Cardiac fibroblast (primary cell): ENCODE measurements around the gene FABP3.

Source experiments
- DNase-seq, 2 donors: peaks; one replicate each; pipeline versions ENCODE4 v3.0.0 to v3.0.0-alpha.2; 2010; ENCODE audit warnings: low read depth in 2 of 2
- H3K4me3 ChIP-seq, 2 donors: replicated peaks in 1 of 2; 1 replicate in 1 of 2; 2 replicates in 1 of 2; pipeline ENCODE4 v1.5.1; 2011; ENCODE audit warnings: low read depth in 2 of 2, low read length in 2 of 2, mild to moderate bottlenecking in 2 of 2, moderate library complexity in 1 of 2
- CTCF ChIP-seq: IDR thresholded peaks from one replicate; pipeline ENCODE4 v1.5.1; 2011; ENCODE audit warnings: low read depth, mild to moderate bottlenecking, low read length, inconsistent platforms

FABP3 gene

GRCh38 chr1:31399976-31400375, 27.1 kb upstream of the FABP3 start:
- TF ChIP-seq CTCF = no peak
- no peak overlapping the region for H3K4me3 ChIP-seq
- no peak for DNase-seq

- H3K4me3 ChIP-seq = no peak overlapping the region
- no peak for TF ChIP-seq CTCF
- DNase-seq = no peak
These were observed 25.4 kb upstream of the FABP3 start for GRCh38 chr1:31398246-31398645.

- no peak for TF ChIP-seq CTCF
- DNase-seq = peak in 1 of 2 donors; percentile 45
- H3K4me3 ChIP-seq = no peak overlapping the region
These were observed 24.7 kb upstream of the FABP3 start for GRCh38 chr1:31397360-31398095.

- peak; percentile 48 for TF ChIP-seq CTCF
- DNase-seq = peak; percentile 49 to 89
- H3K4me3 ChIP-seq = no peak overlapping the region
These were observed 23.9 kb upstream of the FABP3 start for GRCh38 chr1:31396633-31397351.

- peak; percentile 70 to 82 for DNase-seq
- TF ChIP-seq CTCF = peak; percentile 93
- H3K4me3 ChIP-seq = peak overlapping the region; percentile 21 to 24
These were observed 21.8 kb upstream of the FABP3 start for GRCh38 chr1:31394584-31395193.

GRCh38 chr1:31393463-31393862, 20.6 kb upstream of the FABP3 start:
- TF ChIP-seq CTCF = no peak

More at GRCh38 chr1:31393463-31393862, 20.6 kb upstream of the FABP3 start:
- H3K4me3 ChIP-seq = no peak overlapping the region
- DNase-seq = no peak
